Cardiac muscle cell (in vitro differentiated cells and primary cell): Measurements from ENCODE around the gene EGR2. TPM values are rescaled to one million over a fixed set of nuclear protein-coding genes. Genes with fewer than 3 reads are reported as not detected.
A peak's percentile ranks its signal among the peaks of the same experiment; 100 is the strongest.

ENCODE experiments used
- DNase-seq, 2 donors: peaks; one replicate each; pipeline versions ENCODE4 v3.0.0 to v3.0.0-alpha.2; 2010 to 2017; ENCODE audit warnings: low read depth in 1 of 2, low spot score in 1 of 2
- H3K27ac ChIP-seq: fragments of 200-600 bp; sonication (generic); 2 replicates; pipeline ENCODE4 v1.5.1; 2016
- H3K27me3 ChIP-seq: fragments of 200-600 bp; sonication (generic); 2 replicates; pipeline ENCODE4 v1.6.0; 2016; ENCODE audit warnings: control low read depth
- H3K36me3 ChIP-seq: fragments of 200-600 bp; sonication (generic); 2 replicates; pipeline ENCODE4 v1.5.1; 2016; ENCODE audit warnings: control low read depth
- H3K4me1 ChIP-seq: fragments of 200-600 bp; sonication (generic); 2 replicates; pipeline ENCODE4 v1.8.1; 2017; ENCODE audit warnings: low read depth, mild to moderate bottlenecking, mixed run types
- H3K4me3 ChIP-seq: fragments of 200-600 bp; sonication (generic); 2 replicates; pipeline ENCODE4 v1.5.1; 2016; ENCODE audit warnings: mild to moderate bottlenecking
- H3K9me3 ChIP-seq: fragments of 200-600 bp; sonication (generic); 2 replicates; pipeline ENCODE4 v1.5.1; 2017; ENCODE audit warnings: low read depth, mild to moderate bottlenecking, control low read depth
- polyA plus RNA-seq: library from polyadenylated mRNA; unstranded; fragments of >200 nt; fragmentation: Nextera tagmentation; extraction: Ambion mirVana; gene quantifications from 2 replicates; pipeline ENCODE4 v1.2.1, GENCODE V29; 2016
- total RNA-seq: library from RNA; depleted of rRNA; stranded (reverse); fragments of >200 nt; gene quantifications from 2 replicates; pipeline ENCODE4 v1.2.3, GENCODE V29; 2016
- TF ChIP-seq, protein P1 (sequence below): IDR thresholded peaks from 2 replicates; pipeline ENCODE4 v1.5.1; 2012; ENCODE audit warnings: low read depth, mild to moderate bottlenecking, low read length

The EGR2 gene
- total and polyA plus RNA-seq, 2 experiments from 2014 or later = 0.29 to 0.33 TPM

DNA sequence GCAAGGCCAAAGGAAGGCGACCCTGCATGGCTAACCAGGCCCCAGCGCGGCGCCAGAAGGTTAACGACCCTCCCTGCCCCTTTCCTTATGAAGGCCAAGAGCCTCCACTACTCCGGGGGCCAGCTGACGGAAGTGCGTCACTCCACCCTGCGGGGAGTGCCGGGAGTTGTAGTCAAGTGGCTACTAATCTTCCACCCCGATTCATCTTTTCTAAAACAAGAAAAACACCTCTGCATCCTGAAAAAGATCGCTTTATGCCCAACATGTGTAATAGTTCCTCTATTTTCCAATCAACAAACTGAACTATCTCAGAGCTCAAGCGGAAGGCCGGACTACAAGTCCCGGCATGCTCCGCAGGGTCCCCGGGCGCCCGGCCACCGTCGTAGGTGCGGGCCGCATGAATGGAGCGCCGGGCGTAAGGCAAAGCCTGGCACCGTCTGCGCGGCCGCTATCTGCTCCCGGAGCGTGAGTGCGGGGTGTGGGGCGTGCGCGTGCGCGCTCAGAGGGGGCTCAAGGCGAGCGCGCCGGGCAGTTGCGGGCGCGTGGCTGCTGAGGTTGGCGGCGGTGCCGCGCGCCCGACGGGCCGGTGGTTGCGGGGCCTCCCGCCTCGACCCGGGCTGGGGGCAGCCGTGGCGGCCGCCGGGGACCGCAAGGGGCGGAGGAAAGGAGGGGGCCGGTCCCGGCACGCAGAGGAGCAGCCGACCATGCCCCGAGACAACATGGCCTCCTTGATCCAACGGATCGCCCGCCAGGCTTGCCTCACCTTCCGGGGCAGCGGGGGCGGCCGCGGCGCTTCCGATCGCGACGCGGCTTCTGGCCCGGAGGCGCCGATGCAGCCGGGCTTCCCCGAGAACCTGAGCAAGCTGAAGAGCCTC, 11.6 kb downstream of the EGR2 start, which contains the start of gene ADO:
ADO (plus strand) TSS at position 365 of the 875 bp plus-strand sequence; CDS start at position 705, 340 bp downstream.
- H3K36me3 ChIP-seq = no peaks in the 10 kb centered on the region
- H3K4me3 ChIP-seq = peak within 1 kb of the TSS; percentile 68
- no peaks in the 10 kb centered on the region for H3K27me3 ChIP-seq
- peaks cover 7% of the 10 kb centered on the region for H3K4me1 ChIP-seq
- TF ChIP-seq, protein P1, sequence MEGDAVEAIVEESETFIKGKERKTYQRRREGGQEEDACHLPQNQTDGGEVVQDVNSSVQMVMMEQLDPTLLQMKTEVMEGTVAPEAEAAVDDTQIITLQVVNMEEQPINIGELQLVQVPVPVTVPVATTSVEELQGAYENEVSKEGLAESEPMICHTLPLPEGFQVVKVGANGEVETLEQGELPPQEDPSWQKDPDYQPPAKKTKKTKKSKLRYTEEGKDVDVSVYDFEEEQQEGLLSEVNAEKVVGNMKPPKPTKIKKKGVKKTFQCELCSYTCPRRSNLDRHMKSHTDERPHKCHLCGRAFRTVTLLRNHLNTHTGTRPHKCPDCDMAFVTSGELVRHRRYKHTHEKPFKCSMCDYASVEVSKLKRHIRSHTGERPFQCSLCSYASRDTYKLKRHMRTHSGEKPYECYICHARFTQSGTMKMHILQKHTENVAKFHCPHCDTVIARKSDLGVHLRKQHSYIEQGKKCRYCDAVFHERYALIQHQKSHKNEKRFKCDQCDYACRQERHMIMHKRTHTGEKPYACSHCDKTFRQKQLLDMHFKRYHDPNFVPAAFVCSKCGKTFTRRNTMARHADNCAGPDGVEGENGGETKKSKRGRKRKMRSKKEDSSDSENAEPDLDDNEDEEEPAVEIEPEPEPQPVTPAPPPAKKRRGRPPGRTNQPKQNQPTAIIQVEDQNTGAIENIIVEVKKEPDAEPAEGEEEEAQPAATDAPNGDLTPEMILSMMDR = no peak
- DNase-seq = peak; percentile 90 to 92
- H3K27ac ChIP-seq = peak within 1 kb of the TSS; percentile 96
- no peaks in the 10 kb centered on the region for H3K9me3 ChIP-seq

DNA sequence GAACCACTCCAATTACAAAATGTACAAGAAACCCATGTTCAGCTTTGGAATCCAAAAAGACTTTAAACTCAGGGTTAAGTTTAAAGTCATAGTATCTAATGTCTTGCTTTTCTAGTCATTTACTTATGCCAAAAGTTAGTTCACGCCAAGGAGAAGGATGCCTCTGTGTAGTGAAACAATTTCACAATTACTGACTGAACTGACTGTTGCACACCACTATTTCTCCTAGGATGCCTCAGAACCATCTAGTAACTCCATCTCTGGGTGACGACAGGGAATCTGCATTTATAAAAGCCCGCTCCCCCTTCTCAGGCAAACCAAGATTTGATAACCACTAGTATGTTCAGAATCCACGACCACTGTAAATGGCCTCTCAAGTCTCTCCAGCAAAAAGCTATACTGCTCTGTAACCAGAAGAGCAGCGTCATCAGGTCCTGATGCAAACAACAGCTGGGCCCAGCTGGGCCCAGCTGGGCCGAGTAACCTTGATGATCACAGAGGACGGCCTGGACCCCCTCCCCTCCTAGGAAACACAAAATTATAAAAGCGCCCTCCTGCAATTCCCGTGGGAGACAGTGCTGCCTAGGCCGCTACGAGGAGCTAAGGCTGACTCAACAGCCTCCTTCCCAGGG, 12.3 kb downstream of the EGR2 start:
- TF ChIP-seq, protein P1 = no peak
- H3K27ac ChIP-seq = peak overlapping the region; percentile 96
- no peak for DNase-seq

DNA sequence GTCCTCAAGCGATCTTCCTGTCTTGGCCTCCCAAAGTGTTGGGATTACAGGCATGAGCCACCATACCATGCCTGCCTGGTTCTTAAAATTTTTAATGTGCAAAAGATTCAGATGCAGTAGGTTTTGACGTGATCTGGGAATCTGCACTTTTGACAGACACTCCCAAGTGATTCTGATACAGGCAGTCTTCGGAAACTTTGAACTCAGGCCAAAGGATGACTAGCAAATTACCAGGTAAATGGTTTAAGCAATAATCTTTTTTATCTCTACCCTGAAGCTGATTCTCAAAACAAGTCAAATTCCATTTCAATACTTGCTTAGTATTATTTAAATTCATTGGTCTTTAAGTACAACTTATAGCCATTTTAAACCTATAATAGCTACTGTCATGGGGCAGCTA, 14.3 kb downstream of the EGR2 start:
- Histone ChIP-seq H3K27ac (no peak overlapping the region), H3K9me3 (no peaks in the 10 kb centered on the region), H3K4me3 (no peak overlapping the region), H3K4me1 (peaks cover 3% of the 10 kb centered on the region), H3K36me3 (no peaks in the 10 kb centered on the region), H3K27me3 (no peaks in the 10 kb centered on the region)
- no peak for DNase-seq
- TF ChIP-seq, protein P1 = no peak

More for the DNA sequence above, 12.3 kb downstream of the EGR2 start:
- Histone ChIP-seq H3K9me3 (no peaks in the 10 kb centered on the region), H3K36me3 (no peaks in the 10 kb centered on the region), H3K4me1 (peaks cover 7% of the 10 kb centered on the region), H3K4me3 (peak overlapping the region; percentile 68), H3K27me3 (no peaks in the 10 kb centered on the region)

DNA sequence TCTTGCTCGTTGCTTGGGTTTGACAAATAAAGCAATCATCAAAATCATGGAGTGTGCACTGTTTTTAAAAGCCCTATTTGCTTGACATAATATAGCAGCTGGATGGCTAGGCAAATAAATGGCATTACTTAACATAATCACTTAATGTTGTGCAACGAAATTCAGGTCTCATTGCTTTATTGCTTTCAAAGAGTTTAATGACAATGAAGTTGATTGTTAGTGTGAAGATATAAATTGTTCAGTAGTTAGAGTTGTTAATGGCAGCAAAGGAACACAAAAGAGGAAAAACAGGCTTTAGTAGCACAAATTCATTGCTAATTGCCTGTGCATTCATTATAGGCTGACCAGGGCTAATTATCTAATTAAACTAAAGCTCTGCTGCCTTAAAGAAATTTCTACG, 19.3 kb downstream of the EGR2 start:
- Histone ChIP-seq H3K4me3 (no peak overlapping the region), H3K4me1 (no peaks in the 10 kb centered on the region), H3K36me3 (no peaks in the 10 kb centered on the region), H3K27me3 (no peaks in the 10 kb centered on the region), H3K27ac (no peak overlapping the region), H3K9me3 (no peaks in the 10 kb centered on the region)
- TF ChIP-seq, protein P1 = no peak
- no peak for DNase-seq

DNA sequence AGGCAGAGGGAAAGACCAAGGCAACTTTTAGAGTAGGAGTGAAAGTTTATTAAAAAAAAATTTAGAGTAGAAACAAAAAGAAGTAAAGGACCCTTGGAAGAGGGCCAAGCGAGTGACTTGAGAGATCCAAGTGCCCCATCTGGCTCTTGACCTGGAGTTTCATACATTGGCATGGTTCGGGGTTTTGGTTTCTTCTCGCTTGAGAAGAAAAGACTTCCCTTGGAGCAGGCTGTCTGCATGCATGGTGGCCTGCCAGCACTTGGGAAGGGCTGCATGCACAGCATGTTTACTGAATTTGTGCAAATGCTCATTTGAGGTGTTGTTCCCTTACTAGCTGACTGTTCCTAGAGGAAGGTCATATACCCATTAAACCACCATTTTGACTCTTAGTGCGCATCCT, 20.4 kb downstream of the EGR2 start:
- Histone ChIP-seq H3K36me3 (no peaks in the 10 kb centered on the region), H3K9me3 (no peaks in the 10 kb centered on the region), H3K27ac (no peak overlapping the region), H3K27me3 (no peaks in the 10 kb centered on the region), H3K4me3 (no peak overlapping the region), H3K4me1 (no peaks in the 10 kb centered on the region)
- TF ChIP-seq, protein P1 = no peak
- no peak for DNase-seq
